Activated CD8-positive, alpha-beta memory T cell treated with anti-CD3 and anti-CD28 coated beads, Interleukin-2, amount 50 U/mL, for 1 hour (primary cell): ENCODE results near the gene AGBL3.
"Not testable (repeated sequence)": the region's sequence is repeated elsewhere in the genome, so short reads cannot be mapped to it uniquely, and the experiment has no call there.

Experiments
- DNase-seq: peaks from one replicate; pipeline ENCODE4 v3.0.0-alpha.2; 2020; ENCODE audit errors: extremely low read depth

AGBL3 gene

GRCh38 chr7:134963036-134963435 is 23.3 kb upstream of the AGBL3 start:
- no peak for DNase-seq

GRCh38 chr7:134966691-134967090 is 19.6 kb upstream of the AGBL3 start:
- DNase-seq: no peak

GRCh38 chr7:134968110-134968509 is 18.2 kb upstream of the AGBL3 start:
- DNase-seq: no peak

GRCh38 chr7:134981645-134982044 is 4.7 kb upstream of the AGBL3 start:
- not testable (repeated sequence) for DNase-seq

- no peak for DNase-seq
Measured at GRCh38 chr7:134985894-134986362, 380 bp upstream of the AGBL3 start.

- DNase-seq: no peak
Measured at GRCh38 chr7:134988161-134988560, 1.9 kb downstream of the AGBL3 start.

GRCh38 chr7:134991469-134992339 is 5.4 kb downstream of the AGBL3 start:
- DNase-seq: no peak

GRCh38 chr7:134992626-134993179 is 6.4 kb downstream of the AGBL3 start:
- DNase-seq: peak; percentile 37

GRCh38 chr7:134993877-134994456 is 7.7 kb downstream of the AGBL3 start:
- DNase-seq: no peak

GRCh38 chr7:134995239-134996096 is 9.2 kb downstream of the AGBL3 start:
- peak; percentile 34 for DNase-seq

GRCh38 chr7:134996097-134996550 is 9.8 kb downstream of the AGBL3 start:
- no peak for DNase-seq

- DNase-seq: no peak
Measured at GRCh38 chr7:134997214-134997885, 11.0 kb downstream of the AGBL3 start.

- no peak for DNase-seq
Measured at GRCh38 chr7:134999136-134999535, 12.8 kb downstream of the AGBL3 start.

- DNase-seq: no peak
Measured at GRCh38 chr7:135001390-135002165, 15.3 kb downstream of the AGBL3 start.

- DNase-seq: no peak
Measured at GRCh38 chr7:135012229-135012628, 25.9 kb downstream of the AGBL3 start.

GRCh38 chr7:135023622-135024021 is 37.3 kb downstream of the AGBL3 start:
- no peak for DNase-seq

- no peak for DNase-seq
Measured at GRCh38 chr7:135035252-135035651, 48.9 kb downstream of the AGBL3 start.

- DNase-seq: not testable (repeated sequence)
Measured at GRCh38 chr7:135067017-135067416, 80.7 kb downstream of the AGBL3 start.

GRCh38 chr7:135074096-135074495 is 87.8 kb downstream of the AGBL3 start:
- no peak for DNase-seq

GRCh38 chr7:135074531-135074930 is 88.2 kb downstream of the AGBL3 start:
- no peak for DNase-seq
